HG02870 (cell line): ENCODE measurements around the gene TAS2R13.

Experiments used
- ATAC-seq: cut with Tn5 transposase; IDR thresholded peaks from one replicate; pipeline ENCODE4 v1.9.1; 2021; ENCODE audit warnings: mild to moderate bottlenecking, moderate library complexity; ENCODE audit not compliant: unreplicated experiment

The TAS2R13 gene, protein sequence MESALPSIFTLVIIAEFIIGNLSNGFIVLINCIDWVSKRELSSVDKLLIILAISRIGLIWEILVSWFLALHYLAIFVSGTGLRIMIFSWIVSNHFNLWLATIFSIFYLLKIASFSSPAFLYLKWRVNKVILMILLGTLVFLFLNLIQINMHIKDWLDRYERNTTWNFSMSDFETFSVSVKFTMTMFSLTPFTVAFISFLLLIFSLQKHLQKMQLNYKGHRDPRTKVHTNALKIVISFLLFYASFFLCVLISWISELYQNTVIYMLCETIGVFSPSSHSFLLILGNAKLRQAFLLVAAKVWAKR

GRCh38 chr12:10909462-10909861 is at the start of gene TAS2R13:
Gene TAS2R13 (minus strand): TSS chr12:10909562. CDS start chr12:10909298, 264 bp downstream.
- no peak for ATAC-seq

DNA sequence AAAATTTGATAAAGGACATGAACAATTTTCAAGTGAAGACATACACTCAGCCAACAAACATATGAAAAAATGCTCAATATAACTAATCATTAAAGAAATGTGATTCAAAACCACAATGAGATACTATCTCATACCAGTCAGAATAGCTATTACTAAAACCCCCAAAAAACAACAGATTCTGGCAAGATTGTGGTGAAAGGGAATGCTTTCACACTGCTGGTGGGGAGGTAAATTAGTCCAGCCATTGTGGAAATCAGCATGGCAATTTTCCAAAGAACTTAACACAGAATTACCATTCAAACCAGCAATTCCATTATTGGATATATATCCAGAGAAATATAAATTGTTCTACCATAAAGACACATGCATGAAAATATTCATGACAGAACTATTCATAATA is 48.4 kb upstream of the TAS2R13 start:
- ATAC-seq, result no peak

DNA sequence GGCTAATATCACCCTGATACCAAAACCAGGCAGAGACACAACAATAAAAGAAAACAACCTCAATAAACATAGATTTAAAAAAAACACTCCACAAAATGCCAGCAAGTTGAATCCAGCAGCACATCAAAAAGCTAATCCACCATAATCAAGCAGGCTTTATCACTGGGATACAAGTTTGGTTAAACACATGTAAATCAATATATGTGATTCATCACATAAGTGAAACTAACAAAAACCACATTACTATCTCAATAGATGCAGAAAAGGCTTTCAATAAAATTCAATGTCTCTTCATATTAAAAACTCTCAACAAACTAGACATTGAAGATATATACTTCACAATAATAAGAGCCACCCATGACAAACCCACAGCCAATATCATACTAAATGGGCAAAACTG is 46.7 kb upstream of the TAS2R13 start:
- ATAC-seq, result no peak

DNA sequence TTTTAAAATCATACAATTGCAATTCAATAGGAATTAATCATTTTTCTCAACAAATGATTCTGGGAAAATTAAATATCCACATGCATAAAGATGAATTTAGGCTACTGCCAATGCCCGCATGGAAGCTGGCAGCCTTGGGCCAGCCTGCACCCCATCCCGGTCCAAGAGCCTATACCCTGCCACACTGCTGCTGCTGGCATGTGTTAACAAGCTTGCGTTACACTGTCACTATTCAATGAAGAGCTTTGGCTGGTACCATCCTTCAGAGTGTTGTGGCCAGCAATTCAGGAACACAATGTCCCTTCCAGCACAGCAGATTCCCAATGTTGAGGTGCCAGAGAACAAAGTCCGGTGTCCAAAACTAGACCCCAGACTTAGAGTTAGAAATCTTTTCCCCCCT is 43.3 kb upstream of the TAS2R13 start:
- ATAC-seq, result no peak

- no peak for ATAC-seq
These were observed 33.8 kb upstream of the TAS2R13 start for GRCh38 chr12:10943167-10943566.

DNA sequence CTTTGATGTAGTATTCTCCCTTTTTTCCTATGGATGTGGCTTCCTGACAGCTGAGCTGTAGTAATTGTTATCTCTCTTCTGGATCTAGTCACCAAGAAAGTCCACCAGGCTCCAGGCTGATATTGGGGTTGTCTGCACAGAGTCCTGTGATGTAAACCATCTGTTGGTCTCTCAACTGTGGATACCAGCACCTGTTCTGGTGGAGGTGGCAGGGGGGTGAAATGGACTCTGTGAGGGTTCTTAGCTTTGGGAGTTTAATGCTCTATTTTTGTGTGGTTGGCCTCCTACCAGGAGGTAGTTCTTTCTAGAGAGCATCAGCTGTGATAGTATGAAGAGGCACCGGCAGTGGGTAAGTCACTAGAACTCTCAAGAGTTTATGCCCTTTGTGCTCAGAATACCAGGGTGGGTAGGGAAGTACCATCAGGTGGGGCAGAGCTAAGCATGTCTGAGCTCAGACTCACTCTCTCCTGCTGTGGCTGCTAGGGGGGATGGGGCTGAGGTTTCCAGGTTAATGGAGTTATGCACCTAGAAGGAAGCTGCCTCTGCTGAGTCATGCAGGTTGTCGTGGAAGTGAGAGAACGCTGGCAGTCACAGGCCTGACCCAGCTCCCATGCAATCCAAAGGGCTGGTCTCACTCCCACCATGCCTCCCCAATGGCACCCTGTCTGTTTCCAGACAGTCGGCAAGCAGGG is 32.7 kb upstream of the TAS2R13 start:
- ATAC-seq, result no peak

DNA sequence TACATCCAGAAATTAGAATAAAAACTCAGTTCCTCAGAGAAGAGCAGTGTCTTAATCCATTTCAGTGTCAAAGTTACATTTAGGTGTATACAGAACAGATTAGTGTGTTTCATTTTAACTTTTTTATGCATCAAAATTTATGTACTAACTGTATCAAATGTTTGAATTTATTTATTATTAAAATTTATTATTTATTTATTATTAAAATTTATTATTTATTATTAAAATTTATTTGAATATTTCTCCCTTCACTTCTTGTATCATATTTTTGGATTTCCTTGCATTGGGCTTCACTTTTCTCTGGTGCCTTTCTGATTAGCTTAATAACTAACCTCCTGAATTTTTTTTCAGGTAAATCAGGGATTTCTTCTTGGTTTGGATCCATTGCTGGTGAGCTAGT is 32.0 kb upstream of the TAS2R13 start:
- ATAC-seq, result no peak

GRCh38 chr12:10940389-10940788 is 31.0 kb upstream of the TAS2R13 start:
- ATAC-seq, result no peak

DNA sequence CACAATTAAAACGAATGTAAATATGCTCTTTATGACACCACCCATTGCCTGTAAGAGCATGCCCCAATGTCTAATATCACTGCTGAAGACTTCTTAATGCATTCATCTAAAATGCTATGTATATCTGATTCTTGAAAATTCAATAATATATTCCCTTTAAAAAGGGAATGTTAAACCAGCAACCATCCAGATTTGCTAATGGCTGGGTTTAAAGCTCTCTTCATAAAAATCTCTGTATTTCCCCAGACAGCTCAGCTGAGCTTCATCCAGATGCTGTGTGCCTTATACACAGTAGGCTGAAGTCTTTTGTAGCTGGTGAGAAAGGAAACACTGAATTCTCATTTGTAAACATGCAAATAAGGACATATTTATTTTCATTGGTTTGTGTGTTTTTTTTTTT is 29.8 kb upstream of the TAS2R13 start, which contains the start of gene TAS2R14:
Gene TAS2R14 (minus strand): TSS at position 101 of the 400 bp plus-strand sequence. CDS start 56 bp downstream, at position 45.
- ATAC-seq, result no peak

- no peak for ATAC-seq
These were observed 27.1 kb upstream of the TAS2R13 start for GRCh38 chr12:10936506-10936905.

GRCh38 chr12:10928746-10929286 is 19.5 kb upstream of the TAS2R13 start, which contains the start of gene PRH2:
Gene PRH2 (plus strand): TSS chr12:10929236. CDS start chr12:10929274, 38 bp downstream.
- ATAC-seq, result no peak

DNA sequence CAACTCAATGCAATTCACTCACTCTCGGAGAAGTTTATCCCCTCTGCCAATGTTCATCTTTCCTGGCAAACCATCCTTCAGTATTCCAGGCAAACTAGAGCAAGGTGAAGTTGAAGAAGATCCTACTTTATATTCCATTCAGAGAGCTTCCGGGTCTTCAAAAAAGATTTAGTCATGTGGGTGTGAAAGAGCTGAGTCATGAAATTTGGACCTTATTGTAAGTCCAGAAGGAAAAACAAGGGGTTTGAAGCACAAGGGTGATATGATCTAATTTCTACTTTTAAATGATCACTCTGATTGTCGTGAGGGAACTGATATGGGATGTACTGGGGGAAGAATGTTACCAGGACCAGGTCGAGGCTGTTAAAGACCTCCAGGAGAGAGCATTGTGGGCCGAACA is 16.9 kb upstream of the TAS2R13 start:
- no peak for ATAC-seq

- ATAC-seq, result no peak
These were observed 10.4 kb upstream of the TAS2R13 start for GRCh38 chr12:10919809-10920208.

- ATAC-seq, result no peak
These were observed 1.0 kb upstream of the TAS2R13 start for GRCh38 chr12:10910380-10910779.

- no peak for ATAC-seq
These were observed 4.7 kb downstream of the TAS2R13 start for GRCh38 chr12:10904686-10905085.

DNA sequence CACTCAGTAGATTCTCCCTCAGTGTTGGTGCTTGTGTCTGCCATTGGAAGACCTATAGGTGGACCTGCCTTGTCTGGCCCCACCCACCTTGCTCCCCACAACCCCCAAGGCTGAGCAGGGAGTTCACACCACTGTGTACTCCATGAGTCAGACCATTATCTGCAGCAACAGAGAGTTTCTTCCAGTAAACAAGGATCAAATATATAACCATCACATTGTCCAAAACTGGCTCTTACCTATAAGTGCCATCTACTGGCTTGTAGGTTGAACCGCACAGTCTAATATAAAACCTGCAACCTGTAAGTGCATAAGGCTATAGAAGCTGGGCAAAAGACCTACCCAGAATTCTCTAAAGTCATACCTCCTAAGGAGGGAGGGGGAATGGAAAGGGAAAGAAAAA is 7.9 kb downstream of the TAS2R13 start:
- ATAC-seq, result no peak

DNA sequence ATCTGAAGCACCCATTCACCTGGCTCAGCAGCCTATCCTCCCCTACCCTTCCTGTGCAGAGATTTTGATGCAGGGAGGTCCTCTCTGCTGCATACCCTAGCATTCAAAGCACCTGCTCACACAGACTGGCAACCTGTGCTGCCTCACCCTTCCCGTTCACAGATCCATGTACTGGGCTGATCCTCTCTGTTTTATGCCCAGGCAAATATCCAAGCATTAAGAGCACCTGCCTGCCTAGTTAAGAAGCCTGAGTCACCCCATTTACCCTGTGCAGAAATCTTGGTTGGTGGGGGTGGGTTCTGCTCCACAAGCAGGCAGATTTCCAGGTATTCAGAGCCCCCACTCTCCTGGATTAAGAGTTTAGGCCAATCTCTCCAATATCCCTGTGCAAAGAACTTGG is 8.4 kb downstream of the TAS2R13 start:
- no peak for ATAC-seq

DNA sequence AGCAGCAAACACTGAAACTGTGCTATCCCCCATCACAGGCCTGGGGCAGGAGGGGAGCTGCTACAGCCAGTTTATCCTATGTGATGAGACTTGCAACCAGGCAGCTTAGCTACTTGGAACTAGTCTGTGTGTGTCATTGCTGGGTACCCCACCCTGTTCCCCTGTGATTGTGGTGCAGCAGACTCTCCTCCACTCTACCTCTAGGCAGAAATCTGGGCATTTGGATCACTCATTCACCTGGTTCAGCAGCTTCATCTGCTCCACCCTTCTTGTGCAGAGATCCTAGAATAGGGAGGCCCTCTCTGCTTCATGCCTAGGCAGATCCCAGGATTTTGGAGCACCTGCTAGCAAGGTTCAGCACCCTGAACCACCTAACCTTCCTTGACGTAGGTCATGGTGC is 8.8 kb downstream of the TAS2R13 start:
- ATAC-seq, result no peak

DNA sequence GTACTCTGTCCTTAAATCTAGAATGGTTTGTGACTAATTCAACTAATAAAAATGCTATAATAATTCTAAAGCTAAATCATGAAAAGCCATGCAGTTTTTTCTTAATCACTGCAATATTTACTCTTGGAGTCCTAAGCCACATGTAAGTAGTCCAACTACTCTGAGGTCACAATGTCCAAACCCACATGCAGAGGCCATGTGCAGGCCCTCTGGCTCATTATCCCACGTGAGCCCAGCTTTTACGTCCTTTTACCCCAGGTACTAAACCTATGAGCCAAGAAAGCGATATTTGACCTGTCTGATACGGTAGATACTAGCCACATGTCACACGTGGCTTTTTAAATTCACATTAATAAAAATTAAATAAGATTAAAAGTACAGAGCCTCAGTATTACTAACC is 12.5 kb downstream of the TAS2R13 start:
- ATAC-seq, result no peak

- ATAC-seq, result no peak
These were observed 17.4 kb downstream of the TAS2R13 start for GRCh38 chr12:10891937-10892336.

GRCh38 chr12:10889226-10889625 is 20.1 kb downstream of the TAS2R13 start:
- ATAC-seq, result no peak

DNA sequence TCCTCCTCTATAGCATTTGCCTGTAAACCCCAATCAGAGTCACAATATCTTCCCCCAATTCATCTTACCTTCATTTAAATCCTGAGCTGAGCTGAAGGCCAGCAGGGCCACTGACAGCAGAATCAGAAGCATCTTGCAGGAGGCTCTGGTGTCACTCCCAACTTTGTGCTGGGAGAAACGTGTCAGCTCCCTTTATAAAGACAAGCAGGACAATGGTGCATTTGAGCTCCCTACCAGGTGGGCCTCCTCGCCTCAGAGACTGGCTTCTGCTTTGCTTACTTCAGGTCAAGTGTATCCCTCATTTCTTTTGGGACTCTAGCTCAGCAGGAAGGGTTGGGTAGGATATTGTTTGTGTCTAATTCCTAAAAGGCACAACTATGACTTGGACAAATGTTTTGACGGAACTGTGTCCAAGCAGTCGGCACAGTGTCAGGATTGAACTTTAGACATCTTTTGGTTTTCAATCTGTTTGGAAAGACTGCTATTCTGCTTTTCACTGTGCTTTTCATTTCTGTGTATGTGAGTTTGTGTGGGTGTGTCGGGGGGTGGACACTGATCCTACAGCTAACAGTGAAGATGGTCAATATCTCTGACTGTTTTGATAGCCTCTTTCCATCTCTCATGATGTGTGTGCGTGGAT is 25.2 kb downstream of the TAS2R13 start, which contains the start of gene PRH1:
Gene PRH1 (minus strand): TSS at position 170 of the 640 bp plus-strand sequence. CDS start 38 bp downstream, at position 132.
- no peak for ATAC-seq
